ENCODE results near the gene EXOC4. TPM values are rescaled to one million over a fixed set of nuclear protein-coding genes. Genes with fewer than 3 reads are reported as not detected.

Gene EXOC4
- total and polyA plus RNA-seq, 2 of the 8 experiments (the other 6 are each of a cell fraction or from before 2014, with no cell fraction given): 27.0 to 67.3 TPM

DNA sequence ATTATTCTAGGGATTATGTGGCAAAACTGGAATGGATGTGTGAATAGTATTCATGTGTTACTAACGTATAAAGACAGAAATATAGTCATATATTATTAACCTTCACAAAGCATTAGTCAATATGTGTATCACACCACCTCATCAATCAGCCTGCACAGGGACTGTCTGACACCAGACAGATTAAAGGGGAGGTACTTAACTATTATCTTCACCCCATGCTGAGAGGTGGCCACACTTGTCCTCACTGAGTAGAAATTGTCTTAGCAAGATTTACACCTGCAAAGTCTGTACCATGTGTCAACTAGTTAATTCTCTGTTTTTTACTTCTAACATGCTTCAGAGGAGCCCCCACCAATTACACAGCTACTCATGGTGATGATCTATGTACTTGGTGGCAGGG is 727.9 kb downstream of the EXOC4 start:
- no peak overlapping the region for H3K27ac ChIP-seq (ENCODE audit: low read depth, low read length)
- H3K4me1 ChIP-seq (replicated peaks in 1 of 4; ENCODE audit: control insufficient read depth in 3 of 4, insufficient read depth in 4 of 4, low read length in 3 of 4): peaks cover 0 to 8% (median 4%) of the 10 kb centered on the region in 4 experiments; a peak in 4 of 7 replicates
- no peak overlapping the region for H3K18ac ChIP-seq (ENCODE audit: extremely low read depth, low read length)
- H3K23me2 ChIP-seq (ENCODE audit: low read depth, low read length): no peaks in the 10 kb centered on the region; the same call in 1 of the 2 replicates
- no peak overlapping the region for H3K4me3 ChIP-seq (ENCODE audit: extremely low read depth in 1 of 4, insufficient read depth in 2 of 4, low read depth in 3 of 4, low read length in 4 of 4)
- no peak overlapping the region for H4K8ac ChIP-seq (ENCODE audit: extremely low read depth, insufficient read depth, low read length)
- no peak overlapping the region for H3K14ac ChIP-seq (ENCODE audit: insufficient read length)
- H2BK15ac ChIP-seq (ENCODE audit: low read length): no peak overlapping the region
- H4K20me1 ChIP-seq (replicated peaks in 1 of 2; ENCODE audit: control insufficient read depth in 1 of 2, insufficient read depth in 2 of 2, low read length in 2 of 2): no peaks in the 10 kb centered on the region
- no peaks in the 10 kb centered on the region for H3K79me2 ChIP-seq (ENCODE audit: control insufficient read depth in 1 of 2, insufficient read depth in 2 of 2, low read length in 2 of 2)
- no peak overlapping the region for H4K5ac ChIP-seq (ENCODE audit: insufficient read length, low read depth, low read length)
- H2BK12ac ChIP-seq (ENCODE audit: low read depth, low read length): no peak overlapping the region
- no peak overlapping the region for H4K91ac ChIP-seq (replicated peaks; ENCODE audit: insufficient read length, low read length)
- H2AFZ ChIP-seq (ENCODE audit: low read length): no peak overlapping the region
- FAIRE-seq (no peak), DNase-seq (ENCODE audit: low read depth in 1 of 2, low spot score in 2 of 2) (no peak)
- H3K23ac ChIP-seq (ENCODE audit: insufficient read length): no peak overlapping the region
- H3K4ac ChIP-seq (replicated peaks; ENCODE audit: insufficient read length, low read depth, low read length): no peak overlapping the region
- H2BK20ac ChIP-seq (ENCODE audit: low read length): no peak overlapping the region
- TF ChIP-seq GTF2F1 (IDR thresholded peaks at IDR 0.05; ENCODE audit: borderline replicate concordance, low read depth, low read length): no peak
- no peak for TF ChIP-seq ASH2L (IDR thresholded peaks at IDR 0.05; ENCODE audit: low read length)
- TF ChIP-seq ZNF274 (IDR thresholded peaks at IDR 0.05; ENCODE audit: borderline replicate concordance, extremely low read depth, low read length): no peak
- TF ChIP-seq CBX8 (IDR thresholded peaks at IDR 0.05; ENCODE audit: borderline replicate concordance, low read depth, low read length): no peak
- TF ChIP-seq SAP30 (IDR thresholded peaks at IDR 0.05; ENCODE audit: insufficient read depth, insufficient replicate concordance, low read length): no peak
- TF ChIP-seq TAF7 (optimal IDR thresholded peaks at IDR 0.05; ENCODE audit: borderline replicate concordance, low read depth, low read length): no peak
- TF ChIP-seq SIRT6 (IDR thresholded peaks at IDR 0.05; ENCODE audit: low read length): no peak
- TF ChIP-seq TEAD4 (IDR thresholded peaks at IDR 0.05; ENCODE audit: low read depth, low read length): no peak
- WGBS, 2 experiments (ENCODE audit: extremely low coverage in 1 of 2, insufficient coverage in 1 of 2, insufficient read length in 1 of 2, insufficient replicate concordance in 2 of 2, low coverage in 1 of 2, low lambda C conversion rate in 2 of 2, missing lambda C conversion rate in 1 of 2): 88% methylated on average over 1 of the region's 1 CpG; no CpG with 5 or more reads in 1 of the 2 experiments
- H3K4me2 ChIP-seq (ENCODE audit: insufficient read depth in 1 of 2, low read depth in 2 of 2, low read length in 2 of 2): no peak overlapping the region
- H2BK120ac ChIP-seq (replicated peaks; ENCODE audit: low read depth, low read length): no peak overlapping the region
- H3K9ac ChIP-seq (replicated peaks in 1 of 4; ENCODE audit: extremely low read depth in 1 of 4, low read depth in 3 of 4, low read length in 3 of 4): no peak overlapping the region
- no peak overlapping the region for H3K56ac ChIP-seq (replicated peaks; ENCODE audit: insufficient read length, low read depth, low read length)
- H2AK5ac ChIP-seq (ENCODE audit: low read depth, low read length): no peak overlapping the region
- no peaks in the 10 kb centered on the region for H3K9me3 ChIP-seq (ENCODE audit: insufficient read depth in 2 of 2, low read depth in 1 of 2, low read length in 1 of 2)
- no peaks in the 10 kb centered on the region; a peak in 1 of 8 replicates for H3K36me3 ChIP-seq (ENCODE audit: control insufficient read depth in 2 of 4, insufficient read depth in 4 of 4, low read length in 3 of 4)
- POLR2A ChIA-PET (ENCODE audit: partially characterized antibody): no interaction called here
- CTCF ChIA-PET (ENCODE audit: partially characterized antibody): interaction anchor here (0.6 to 1.6 kb wide), 3 partner anchors 44 to 990 kb away, joined by 3 to 7 read pairs (median 3); no protein-coding TSS in a partner anchor
- no peaks in the 10 kb centered on the region for H3K79me1 ChIP-seq (ENCODE audit: low read depth, low read length)
- no peaks in the 10 kb centered on the region for H3K27me3 ChIP-seq (replicated peaks in 1 of 4; ENCODE audit: control insufficient read depth in 3 of 4, extremely low read depth in 1 of 4, insufficient read depth in 3 of 4, low read length in 3 of 4)
- H2BK5ac ChIP-seq (ENCODE audit: low read depth, low read length): no peak overlapping the region
